NCI-H524 treated with DMSO at 0.1 percent for 48 hours (cell line): ENCODE data around the gene ANO7.

Experiments used
- DNase-seq: peaks from one replicate; lab custom pipeline; 2025; lab: John Stamatoyannopoulos, UW

The ANO7 gene

GRCh38 chr2:241249654-241250053 is 61.2 kb downstream of the ANO7 start:
- DNase-seq: no peak

- no peak for DNase-seq
Observed at GRCh38 chr2:241252778-241253475, 64.5 kb downstream of the ANO7 start.

DNA sequence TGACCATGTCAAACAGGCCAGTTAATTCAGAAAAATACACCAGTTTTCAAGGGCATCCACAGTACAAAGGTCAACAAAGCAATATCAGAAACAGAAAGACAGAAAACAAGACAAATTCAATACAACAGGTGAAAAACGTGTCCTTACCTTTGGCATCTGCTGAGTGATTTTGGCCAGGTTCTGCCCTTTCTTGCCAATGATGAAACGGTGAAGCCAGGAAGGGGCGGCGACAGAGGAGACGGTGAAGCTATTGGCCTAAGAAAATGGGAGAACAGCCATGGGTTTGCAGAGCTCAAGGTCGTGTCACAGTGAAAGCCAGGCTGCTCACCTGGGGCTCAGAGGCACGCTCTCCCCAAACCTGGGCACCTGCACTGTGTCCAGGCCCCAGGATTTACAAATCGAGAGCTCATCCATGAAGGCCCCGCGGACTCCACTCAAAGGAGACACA is 66.5 kb downstream of the ANO7 start:
- no peak for DNase-seq

DNA sequence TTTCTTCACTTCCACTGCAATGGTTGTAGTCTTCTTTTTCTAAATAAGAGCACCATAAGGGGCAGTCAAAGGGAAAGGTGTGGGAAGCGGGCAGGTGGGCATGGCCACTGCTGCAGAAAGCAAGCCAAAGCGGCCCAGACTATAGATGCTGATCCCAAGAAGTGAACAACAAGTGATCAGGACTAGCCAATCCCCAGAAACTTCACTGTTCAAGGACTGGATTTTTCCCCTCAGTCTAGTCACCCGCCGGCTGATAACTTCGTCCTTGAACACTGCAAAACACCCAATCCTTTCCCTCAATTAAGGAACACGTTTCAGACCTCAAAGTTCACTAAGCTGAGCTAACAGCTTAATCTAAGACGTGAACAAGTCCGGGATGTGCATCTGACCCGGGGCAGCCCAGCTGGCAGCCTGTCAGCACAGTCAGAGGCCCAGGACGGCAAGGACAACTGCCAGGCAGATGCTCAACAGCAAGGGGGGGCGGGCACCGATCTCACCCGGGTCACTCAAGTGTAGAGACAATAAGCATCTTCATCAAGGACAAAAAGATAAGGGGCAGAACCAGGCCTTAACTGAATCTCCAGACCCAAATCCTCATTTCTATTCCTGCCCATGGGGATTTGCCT is 67.2 kb downstream of the ANO7 start:
- no peak for DNase-seq

DNA sequence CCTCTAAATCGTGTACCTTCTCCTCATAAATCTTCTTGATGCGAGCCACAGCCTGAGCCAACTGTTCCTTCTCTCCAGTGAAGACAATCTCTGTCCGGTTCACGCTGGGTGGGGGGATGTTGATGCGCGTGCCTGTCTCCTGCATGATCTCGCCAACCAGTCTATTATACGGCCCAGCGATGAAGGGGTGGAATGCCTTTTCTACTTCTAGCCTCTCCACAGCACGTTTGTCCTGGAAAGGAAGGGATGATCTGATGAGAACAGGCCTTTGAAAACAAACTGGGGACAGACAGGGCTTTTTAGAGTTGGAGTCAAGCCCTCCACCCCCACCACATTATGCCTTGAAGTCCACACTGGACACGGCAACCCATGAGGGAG is 67.7 kb downstream of the ANO7 start:
- no peak for DNase-seq

DNA sequence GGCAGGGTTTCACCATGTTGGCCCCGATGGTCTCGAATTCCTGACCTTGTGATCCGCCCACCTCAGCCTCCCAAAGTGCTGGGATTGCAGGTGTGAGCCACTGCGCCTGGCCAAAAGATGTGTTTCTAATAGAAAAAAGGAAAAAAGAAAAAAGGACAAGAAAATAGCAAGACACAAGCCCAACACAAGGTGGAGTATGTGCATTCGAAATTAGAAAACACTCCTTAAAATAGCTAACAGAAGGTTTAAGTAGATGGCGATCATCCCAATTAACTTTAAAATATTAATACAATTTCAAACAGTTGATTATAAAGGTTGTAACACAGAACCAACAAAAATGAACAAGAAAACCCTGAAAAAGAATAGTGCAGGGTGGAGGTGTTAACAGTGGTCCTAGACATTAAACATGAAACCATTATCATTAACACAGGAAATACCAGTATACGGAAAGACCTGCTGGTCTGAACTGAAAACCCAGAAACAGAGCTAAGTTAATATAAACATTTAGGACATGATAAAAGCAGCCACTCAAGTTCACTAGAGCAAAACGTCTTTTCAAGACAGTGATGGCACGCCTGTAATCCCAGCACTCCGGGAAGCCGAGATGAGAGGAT is 69.0 kb downstream of the ANO7 start:
- DNase-seq: no peak

GRCh38 chr2:241258505-241259280 is 70.2 kb downstream of the ANO7 start:
- no peak for DNase-seq

DNA sequence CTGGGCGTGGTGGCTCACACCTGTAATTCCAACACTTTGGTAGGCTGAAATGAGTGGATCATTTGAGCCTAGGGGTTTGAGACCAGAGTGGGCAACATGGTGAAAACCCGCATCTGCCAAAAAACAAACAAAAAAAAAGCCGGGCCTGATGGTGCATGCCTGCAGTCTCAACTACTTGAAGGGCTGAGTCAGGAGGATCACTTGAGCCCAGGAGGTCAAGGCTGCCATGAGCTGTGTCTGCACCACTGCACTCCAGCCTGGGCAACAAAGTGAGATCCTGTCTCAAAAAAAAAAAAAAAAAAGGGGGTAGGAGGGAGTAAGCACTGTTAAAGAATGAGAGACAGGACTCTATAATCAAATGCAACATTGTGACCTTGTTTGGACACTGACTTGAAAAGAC is 72.4 kb downstream of the ANO7 start:
- DNase-seq: no peak

DNA sequence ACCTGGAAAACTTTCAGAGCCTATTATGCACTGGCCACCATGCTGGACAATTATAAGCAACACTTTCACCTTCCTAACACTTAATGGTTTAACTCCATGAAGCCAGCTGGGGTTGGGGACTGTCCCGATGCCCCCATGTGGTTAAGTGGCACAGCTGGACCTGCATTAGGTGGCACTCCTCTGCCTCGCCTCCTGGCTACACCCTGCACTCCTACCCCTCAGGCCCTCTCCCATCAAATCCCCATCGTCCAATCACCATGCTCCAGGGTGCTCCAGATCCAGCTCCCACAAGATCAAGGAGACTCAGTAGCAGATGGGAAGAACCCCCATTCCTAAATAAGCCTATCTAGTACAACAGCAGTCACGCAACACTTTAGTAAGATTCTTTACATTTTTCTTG is 73.2 kb downstream of the ANO7 start:
- DNase-seq: no peak

DNA sequence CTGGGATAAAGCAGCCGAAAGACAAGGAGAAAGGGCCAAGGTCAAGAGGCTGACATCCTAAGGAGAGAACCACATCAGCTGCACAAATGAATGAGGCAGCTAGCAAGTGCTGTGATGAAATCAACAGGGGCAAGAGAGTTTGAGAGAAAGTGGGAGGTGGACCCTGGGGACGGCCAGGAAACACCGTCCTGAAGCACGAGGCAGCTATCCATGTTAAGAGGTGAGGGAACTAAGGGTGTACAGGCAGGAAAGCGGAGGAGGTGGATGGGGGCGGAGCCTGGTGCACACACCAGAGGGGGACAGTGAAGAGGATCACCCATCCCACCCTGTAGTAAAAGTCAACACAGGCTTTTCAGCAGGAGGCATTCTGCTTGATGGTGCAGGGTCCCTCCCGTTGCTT is 74.6 kb downstream of the ANO7 start:
- no peak for DNase-seq

GRCh38 chr2:241265506-241265905 is 77.0 kb downstream of the ANO7 start:
- no peak for DNase-seq

GRCh38 chr2:241267249-241268067 is 79.0 kb downstream of the ANO7 start:
- DNase-seq: no peak

DNA sequence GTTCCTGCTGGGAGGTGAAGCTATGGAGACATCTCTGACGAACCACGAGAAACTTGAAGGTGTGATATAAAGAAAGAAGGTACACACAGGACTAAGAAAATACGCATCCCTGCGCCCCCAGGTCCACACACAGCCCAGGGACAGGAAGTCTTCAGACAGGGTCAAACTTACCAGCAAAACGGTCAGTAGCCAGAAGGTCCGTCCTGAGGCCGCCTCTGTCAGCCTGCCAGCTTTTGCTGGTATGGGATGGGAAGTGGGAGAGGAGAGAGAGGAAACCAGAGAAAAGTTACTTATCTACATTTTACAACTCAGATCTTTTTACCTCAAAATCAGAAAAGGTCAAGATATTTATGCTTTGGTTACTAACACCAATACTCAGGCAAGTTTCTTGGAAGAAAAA is 79.8 kb downstream of the ANO7 start:
- DNase-seq: no peak

- DNase-seq: no peak
Observed at GRCh38 chr2:241268716-241269445, 80.4 kb downstream of the ANO7 start.

DNA sequence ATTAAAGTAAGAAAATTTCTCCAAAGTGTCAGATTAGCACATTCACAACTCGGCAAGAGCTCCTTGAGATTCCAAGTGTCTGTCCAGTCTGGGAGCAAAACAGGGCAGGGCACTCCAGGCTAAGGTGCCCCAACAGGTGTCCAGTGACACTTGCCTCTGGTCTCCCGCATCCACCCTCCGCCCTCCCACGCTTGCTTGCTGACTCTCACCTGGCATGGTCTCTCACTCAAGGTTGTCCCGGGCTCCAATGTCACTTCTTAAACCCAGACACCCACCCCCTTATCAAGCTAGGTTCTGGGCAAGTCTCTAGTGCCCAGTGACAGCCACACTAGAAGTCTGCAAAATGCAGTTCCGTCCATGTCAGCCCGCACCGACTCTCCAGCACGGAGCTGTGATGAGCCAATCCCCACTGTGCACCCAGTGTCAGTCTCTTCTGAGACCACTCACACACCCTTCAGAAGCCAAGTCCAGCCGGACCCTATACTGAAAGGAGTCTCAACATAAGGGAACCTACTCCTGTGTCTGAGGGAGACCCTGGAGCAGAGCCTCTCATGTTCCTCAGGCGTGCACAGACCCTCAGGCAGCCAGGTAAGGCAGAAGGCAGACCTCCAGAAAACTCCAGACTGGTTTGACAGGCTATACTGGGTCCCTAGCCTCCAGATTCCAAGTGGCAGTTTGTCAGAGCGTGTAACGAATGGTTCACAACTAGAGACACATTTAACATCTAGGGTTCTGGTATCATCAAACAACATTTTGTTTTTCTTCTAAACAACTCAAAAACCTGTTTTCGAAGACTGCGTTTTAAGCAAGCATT is 81.4 kb downstream of the ANO7 start:
- no peak for DNase-seq

GRCh38 chr2:241270531-241270930 is 82.1 kb downstream of the ANO7 start:
- no peak for DNase-seq

DNA sequence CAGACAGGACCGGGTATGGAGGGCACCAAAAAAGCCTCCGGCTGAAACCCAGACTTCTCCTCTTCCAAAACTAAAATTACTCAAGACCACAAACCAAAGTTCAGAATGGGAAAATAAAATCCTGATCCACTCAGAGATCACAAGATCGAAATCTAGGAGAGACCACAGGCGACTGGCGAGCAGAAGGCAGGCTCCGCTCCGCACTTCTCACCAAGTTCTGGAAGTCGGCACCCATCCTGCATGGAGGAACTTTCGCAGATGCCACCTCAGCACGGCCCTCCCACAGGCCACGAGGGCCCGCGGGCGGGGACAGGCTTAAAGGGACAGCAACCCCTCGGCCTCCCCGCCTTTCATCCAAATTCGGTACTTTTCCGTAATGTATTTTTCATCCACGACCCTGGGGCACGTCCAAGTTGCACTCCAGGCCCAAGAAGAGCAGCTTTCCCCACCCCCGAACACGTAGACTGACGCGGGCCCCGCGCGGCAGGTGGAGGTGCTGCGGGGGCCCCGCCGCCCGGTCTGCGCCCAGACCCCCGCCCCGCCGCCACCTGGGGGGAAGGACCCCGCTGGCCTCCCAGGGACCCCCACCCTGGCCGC is 83.3 kb downstream of the ANO7 start:
- no peak for DNase-seq

DNA sequence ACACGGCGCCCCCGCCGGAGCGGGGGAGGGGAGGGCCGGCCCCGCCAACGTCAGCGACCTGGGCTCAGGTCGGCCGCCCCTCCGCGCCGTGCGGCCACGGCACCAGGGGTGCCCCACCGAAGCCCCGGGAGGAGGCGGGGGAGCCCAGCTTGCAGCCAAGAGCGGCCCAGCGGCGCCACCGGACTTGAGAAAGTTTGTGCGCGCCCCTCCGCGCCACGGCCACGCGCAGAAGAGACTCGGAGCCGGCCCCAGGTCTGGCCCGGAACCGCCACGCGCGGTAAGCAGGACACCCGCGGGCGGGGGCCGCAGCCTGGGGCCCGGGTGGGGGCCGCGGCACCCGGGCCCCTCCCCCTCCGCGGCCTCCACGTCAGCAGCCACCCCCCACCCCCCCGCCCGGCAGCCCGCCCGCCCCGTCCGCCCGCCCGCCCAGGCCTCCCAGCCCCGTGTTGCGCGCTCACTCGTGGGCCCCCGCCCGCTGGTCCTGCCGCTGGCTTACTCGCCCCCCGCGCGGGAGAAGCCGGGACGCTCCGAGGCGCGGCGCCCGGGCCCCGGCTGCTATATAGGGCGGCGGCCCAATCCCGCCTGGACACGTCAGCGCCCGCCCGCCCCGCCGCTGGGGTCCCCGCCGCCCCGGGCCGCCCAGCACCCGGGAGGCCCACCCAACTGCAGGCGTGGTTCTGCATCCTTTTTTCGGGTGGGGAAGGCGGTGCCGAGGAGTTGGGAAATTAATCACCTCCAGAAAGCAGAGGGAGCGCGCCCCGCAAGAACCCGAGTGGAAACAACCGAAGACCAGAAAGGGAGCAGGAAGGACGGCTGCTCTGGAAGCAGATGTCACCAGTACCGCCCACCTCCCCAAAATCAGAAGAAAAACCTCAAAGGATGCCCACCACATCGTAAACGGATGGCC is 84.1 kb downstream of the ANO7 start:
- DNase-seq: no peak
